CD4-positive, alpha-beta T cell (primary cell): Measurements from ENCODE around the gene IRX4. TPM values are rescaled to one million over a fixed set of nuclear protein-coding genes. Genes with fewer than 3 reads are reported as not detected.

Experiments
- ATAC-seq: fragments of 200-7000 bp; cut with Tn5 transposase; one replicate; pipeline ENCODE4 v1.10.0; 2022; ENCODE audit warnings: mild to moderate bottlenecking; ENCODE audit not compliant: poor library complexity
- CTCF ChIA-PET: fragments of 350-600 bp; sonication (Branson Sonifier 250); formaldehyde crosslinking; loops from one replicate; lab custom pipeline; 2021; ENCODE audit warnings: antibody characterized with exemption, inconsistent platforms; lab: Charles Lee
- POLR2A ChIA-PET: fragments of 350-600 bp; sonication (Branson Sonifier 250); formaldehyde crosslinking; loops from one replicate; lab custom pipeline; 2021; ENCODE audit warnings: antibody characterized with exemption, inconsistent platforms; lab: Charles Lee
- DNase-seq, 14 experiments: peaks; one replicate each; pipeline ENCODE4 v3.0.0-alpha.2; 2013 to 2020; ENCODE audit warnings: mixed read lengths in 2 of 14
- H3K27ac ChIP-seq, 2 donors: one replicate each; pipeline versions ENCODE4 v1.5.1 to v1.7.0; 2013; ENCODE audit warnings: low read length in 2 of 2, low read depth in 1 of 2, mild to moderate bottlenecking in 1 of 2
- H3K27me3 ChIP-seq, 2 experiments: 1 replicate in 1 of 2; 2 replicates in 1 of 2; pipeline versions ENCODE4 v1.6.1 to v1.7.0; 2013; ENCODE audit warnings: low read length in 2 of 2, control low read depth in 1 of 2, mild to moderate bottlenecking in 1 of 2, moderate library complexity in 1 of 2; ENCODE audit not compliant: insufficient read depth in 2 of 2, control insufficient read depth in 1 of 2
- H3K36me3 ChIP-seq: one replicate; pipeline ENCODE4 v1.6.1; 2013; ENCODE audit warnings: low read length, control low read depth; ENCODE audit not compliant: insufficient read depth
- H3K4me1 ChIP-seq: one replicate; pipeline ENCODE4 v1.6.1; 2013; ENCODE audit warnings: low read length, control low read depth; ENCODE audit not compliant: insufficient read depth
- H3K4me3 ChIP-seq: one replicate; pipeline ENCODE4 v1.5.1; 2013; ENCODE audit warnings: mild to moderate bottlenecking, low read length, moderate library complexity
- H3K9me3 ChIP-seq, 2 experiments: 1 replicate in 1 of 2; 2 replicates in 1 of 2; pipeline versions ENCODE4 v1.6.1 to v1.7.0; 2013; ENCODE audit warnings: low read length in 2 of 2, mild to moderate bottlenecking in 2 of 2, control low read depth in 1 of 2, moderate library complexity in 1 of 2; ENCODE audit not compliant: control insufficient read depth in 1 of 2, insufficient read depth in 1 of 2
- H3K27ac Mint-ChIP-seq: one replicate; pipeline ENCODE4 v1.8.0; 2020; ENCODE audit warnings: mixed read lengths
- H3K27me3 Mint-ChIP-seq: one replicate; pipeline ENCODE4 v1.8.0; 2021; ENCODE audit warnings: mixed read lengths
- H3K36me3 Mint-ChIP-seq: one replicate; pipeline ENCODE4 v1.8.0; 2021; ENCODE audit warnings: low read depth, mixed read lengths
- H3K4me1 Mint-ChIP-seq: one replicate; pipeline ENCODE4 v1.8.0; 2021; ENCODE audit warnings: low read depth, mixed read lengths
- H3K4me3 Mint-ChIP-seq: one replicate; pipeline ENCODE4 v1.8.0; 2020; ENCODE audit warnings: mild to moderate bottlenecking, mixed read lengths
- H3K9me3 Mint-ChIP-seq: one replicate; pipeline ENCODE4 v1.8.0; 2020; ENCODE audit warnings: mixed read lengths
- intact Hi-C, 2 experiments: fragments of 100-400 bp; cut with DNase I in 1 of 2; cut with micrococcal nuclease in 1 of 2; formaldehyde crosslinking; loops; one replicate each; pipeline versions ENCODE4 v1.15.1 to v1.9.0; 2023 to 2025; cut with DNase I, micrococcal nuclease
- total RNA-seq, 174 experiments: library from RNA in 2 of 174; stranded (reverse) in 2 of 174; gene quantifications; one replicate each; pipeline ENCODE4 v1.2.3 and lab custom pipeline; 2021 to 2026
- TF ChIP-seq, protein P1 (sequence below): fragments of 200-600 bp; IDR thresholded peaks from one replicate; pipeline ENCODE4 v1.8.0; 2022; ENCODE audit warnings: antibody characterized with exemption, mild to moderate bottlenecking

IRX4 gene
- total RNA-seq, 2 experiments from 2014 or later, result not detected

DNA sequence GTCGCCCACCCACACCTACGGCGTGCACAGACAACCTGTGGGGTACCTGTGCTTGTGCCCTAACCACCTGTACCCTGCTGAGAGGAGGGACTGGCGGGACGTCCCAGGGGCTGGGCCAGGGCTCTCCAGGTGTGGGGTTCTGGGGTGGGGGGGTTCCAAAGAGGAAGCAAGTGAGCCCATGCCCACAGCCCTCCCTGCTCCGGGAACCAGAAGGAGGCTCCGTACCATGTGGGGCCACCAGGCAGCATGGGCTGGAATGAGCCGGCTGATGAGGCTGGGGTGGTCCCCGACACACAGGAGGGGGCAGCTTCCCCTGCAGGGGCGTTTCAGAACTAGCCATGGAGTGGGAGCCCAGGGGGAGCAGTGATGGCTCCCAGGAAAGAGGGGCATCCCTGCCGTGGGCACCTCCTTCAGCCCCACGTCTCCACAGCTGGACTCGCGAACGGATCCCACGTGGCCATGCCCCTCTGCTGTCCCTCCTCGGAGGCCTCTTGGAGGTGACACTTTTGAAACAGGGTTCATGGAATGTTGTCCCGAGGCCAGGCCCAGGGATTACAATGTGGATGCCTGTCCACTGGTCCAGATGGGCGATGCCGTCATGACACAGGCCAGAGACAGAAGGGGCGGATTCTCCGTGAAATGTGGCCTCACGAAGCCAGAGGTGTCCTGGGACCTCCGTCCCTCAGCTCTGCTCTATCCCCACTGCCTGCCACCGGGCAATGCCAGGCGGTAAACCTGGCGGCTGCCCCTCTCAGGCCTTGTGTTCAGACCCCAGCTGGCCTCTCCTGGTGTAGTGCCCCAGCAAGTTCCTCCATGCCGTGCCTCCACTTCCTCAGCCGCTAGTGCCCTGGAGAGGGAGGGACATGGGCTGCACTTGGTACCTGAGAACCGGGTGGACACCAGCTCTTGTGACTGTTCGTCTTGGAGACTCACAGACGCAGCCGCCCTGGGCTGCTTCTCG is 33.6 kb upstream of the IRX4 start:
- TF ChIP-seq, protein P1, sequence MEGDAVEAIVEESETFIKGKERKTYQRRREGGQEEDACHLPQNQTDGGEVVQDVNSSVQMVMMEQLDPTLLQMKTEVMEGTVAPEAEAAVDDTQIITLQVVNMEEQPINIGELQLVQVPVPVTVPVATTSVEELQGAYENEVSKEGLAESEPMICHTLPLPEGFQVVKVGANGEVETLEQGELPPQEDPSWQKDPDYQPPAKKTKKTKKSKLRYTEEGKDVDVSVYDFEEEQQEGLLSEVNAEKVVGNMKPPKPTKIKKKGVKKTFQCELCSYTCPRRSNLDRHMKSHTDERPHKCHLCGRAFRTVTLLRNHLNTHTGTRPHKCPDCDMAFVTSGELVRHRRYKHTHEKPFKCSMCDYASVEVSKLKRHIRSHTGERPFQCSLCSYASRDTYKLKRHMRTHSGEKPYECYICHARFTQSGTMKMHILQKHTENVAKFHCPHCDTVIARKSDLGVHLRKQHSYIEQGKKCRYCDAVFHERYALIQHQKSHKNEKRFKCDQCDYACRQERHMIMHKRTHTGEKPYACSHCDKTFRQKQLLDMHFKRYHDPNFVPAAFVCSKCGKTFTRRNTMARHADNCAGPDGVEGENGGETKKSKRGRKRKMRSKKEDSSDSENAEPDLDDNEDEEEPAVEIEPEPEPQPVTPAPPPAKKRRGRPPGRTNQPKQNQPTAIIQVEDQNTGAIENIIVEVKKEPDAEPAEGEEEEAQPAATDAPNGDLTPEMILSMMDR, result no peak
- Mint-ChIP-seq H3K9me3 (no peaks in the 10 kb centered on the region), H3K4me3 (no peak overlapping the region), H3K4me1 (no peaks in the 10 kb centered on the region), H3K36me3 (no peaks in the 10 kb centered on the region), H3K27me3 (peaks cover 24% of the 10 kb centered on the region), H3K27ac (no peak overlapping the region)
- DNase-seq (no peak), ATAC-seq (no peak)
- Histone ChIP-seq H3K4me1 (no peaks in the 10 kb centered on the region), H3K4me3 (no peak overlapping the region), H3K27me3 (no peaks in the 10 kb centered on the region), H3K36me3 (no peaks in the 10 kb centered on the region), H3K9me3 (peaks cover 0 to 42% of the 10 kb centered on the region in 2 experiments), H3K27ac (no peak overlapping the region)
- ChIA-PET POLR2A (no interaction called here), CTCF (no interaction called here)
- intact Hi-C loops, result no loop called here

DNA sequence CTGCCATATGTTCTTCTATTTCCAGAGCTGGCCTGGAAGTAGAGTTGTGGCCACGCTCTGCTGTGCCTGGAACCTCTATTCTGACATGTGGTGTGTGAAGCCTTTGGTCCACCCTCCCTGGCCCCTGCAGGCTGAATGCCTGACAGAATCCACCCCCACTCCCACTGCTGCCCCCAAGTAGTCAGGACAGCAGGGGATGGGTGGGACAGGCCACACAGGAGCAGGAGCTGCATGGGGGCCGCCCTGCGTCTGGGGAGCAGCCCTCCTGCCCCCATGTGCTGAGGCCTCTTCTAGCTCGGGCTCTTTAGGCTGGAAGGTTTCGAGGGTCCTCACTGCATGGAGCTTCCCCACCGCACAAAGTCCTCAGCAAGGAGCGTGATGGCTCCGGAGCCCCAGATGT is 32.6 kb upstream of the IRX4 start:
- Histone ChIP-seq H3K27me3 (no peaks in the 10 kb centered on the region), H3K36me3 (no peaks in the 10 kb centered on the region), H3K4me1 (no peaks in the 10 kb centered on the region), H3K4me3 (no peak overlapping the region), H3K27ac (no peak overlapping the region), H3K9me3 (peaks cover 0 to 47% of the 10 kb centered on the region in 2 experiments)
- CTCF ChIA-PET, result no interaction called here
- intact Hi-C loops, result no loop called here
- no peak for ATAC-seq
- peaks cover 20% of the 10 kb centered on the region for H3K27me3 Mint-ChIP-seq
- DNase-seq, result no peak
- TF ChIP-seq, protein P1, result no peak
- H3K36me3 Mint-ChIP-seq, result no peaks in the 10 kb centered on the region
- POLR2A ChIA-PET, result no interaction called here
- H3K4me3 Mint-ChIP-seq, result no peak overlapping the region
- no peaks in the 10 kb centered on the region for H3K9me3 Mint-ChIP-seq
- H3K27ac Mint-ChIP-seq, result no peak overlapping the region
- H3K4me1 Mint-ChIP-seq, result no peaks in the 10 kb centered on the region

DNA sequence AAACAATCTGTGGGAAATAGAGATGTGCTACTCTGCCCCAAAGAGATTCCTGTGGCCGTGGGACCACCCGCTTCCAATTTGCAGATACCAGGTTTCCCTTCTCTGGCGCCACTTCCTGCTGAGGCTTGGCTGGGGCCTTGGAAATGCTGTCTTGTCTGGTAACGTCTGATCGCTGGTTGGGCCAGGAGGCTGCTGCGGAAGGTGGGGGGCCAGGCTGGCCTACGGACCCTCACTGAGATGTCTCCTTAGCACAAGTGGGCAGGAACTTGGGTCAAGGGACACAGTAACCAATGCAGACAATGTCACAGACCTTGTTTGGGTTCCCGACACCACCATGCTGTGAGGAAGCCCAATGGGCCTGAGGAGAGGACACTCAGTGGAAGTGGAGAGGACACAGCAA is 31.7 kb upstream of the IRX4 start:
- Mint-ChIP-seq H3K4me3 (no peak overlapping the region), H3K27ac (no peak overlapping the region), H3K4me1 (no peaks in the 10 kb centered on the region), H3K27me3 (peaks cover 14% of the 10 kb centered on the region), H3K9me3 (no peaks in the 10 kb centered on the region), H3K36me3 (no peaks in the 10 kb centered on the region)
- no peaks in the 10 kb centered on the region for H3K36me3 ChIP-seq
- H3K9me3 ChIP-seq, result peaks cover 0 to 47% of the 10 kb centered on the region in 2 experiments
- no peaks in the 10 kb centered on the region for H3K4me1 ChIP-seq
- TF ChIP-seq, protein P1, result no peak
- intact Hi-C loops, result no loop called here
- DNase-seq (no peak), ATAC-seq (no peak)
- ChIA-PET CTCF (no interaction called here), POLR2A (no interaction called here)
- H3K27me3 ChIP-seq, result no peaks in the 10 kb centered on the region
- no peak overlapping the region for H3K4me3 ChIP-seq
- no peak overlapping the region for H3K27ac ChIP-seq
